HL-60 (cell line): ENCODE results near the gene TPCN1.

ENCODE experiments used
- DNase-seq, 2 experiments: peaks; one replicate each; pipeline ENCODE4 v3.0.0-alpha.2; 2010 to 2020; ENCODE audit warnings: low read depth in 1 of 2, low spot score in 1 of 2
- H3K27ac ChIP-seq: fragments of 250-450 bp; sonication (Bioruptor Pico); replicated peaks from 2 replicates; pipeline ENCODE4 v1.5.1; 2020; ENCODE audit warnings: mild to moderate bottlenecking, moderate library complexity
- H3K27me3 ChIP-seq: fragments of 250-450 bp; sonication (Bioruptor Pico); 2 replicates; pipeline ENCODE4 v1.5.1; 2021; ENCODE audit warnings: mild to moderate bottlenecking, moderate library complexity; ENCODE audit not compliant: insufficient read depth, poor library complexity, severe bottlenecking
- H3K4me3 ChIP-seq: replicated peaks from 2 replicates; pipeline ENCODE4 v1.5.1; 2011; ENCODE audit warnings: mild to moderate bottlenecking, control low read depth, low read length; ENCODE audit not compliant: insufficient read depth
- GABPA ChIP-seq: IDR thresholded peaks from 2 replicates; pipeline ENCODE4 v1.6.1; 2012; ENCODE audit warnings: low read depth
- POLR2AphosphoS5 ChIP-seq: IDR thresholded peaks from 2 replicates; pipeline ENCODE4 v1.6.1; 2012; ENCODE audit warnings: low read depth
- SPI1 ChIP-seq: IDR thresholded peaks from 2 replicates; pipeline ENCODE4 v1.6.1; 2012; ENCODE audit warnings: low read depth, mild to moderate bottlenecking, borderline replicate concordance
- TF ChIP-seq, protein P1 (sequence below): IDR thresholded peaks from 2 replicates; pipeline ENCODE4 v1.6.1; 2012; ENCODE audit warnings: low read depth; ENCODE audit not compliant: insufficient replicate concordance
- TF ChIP-seq, protein P2 (sequence below): IDR thresholded peaks from one replicate; pipeline ENCODE4 v1.5.1; 2011; ENCODE audit warnings: low read length, control low read depth, inconsistent platforms; ENCODE audit not compliant: insufficient read depth

TPCN1 gene

DNA sequence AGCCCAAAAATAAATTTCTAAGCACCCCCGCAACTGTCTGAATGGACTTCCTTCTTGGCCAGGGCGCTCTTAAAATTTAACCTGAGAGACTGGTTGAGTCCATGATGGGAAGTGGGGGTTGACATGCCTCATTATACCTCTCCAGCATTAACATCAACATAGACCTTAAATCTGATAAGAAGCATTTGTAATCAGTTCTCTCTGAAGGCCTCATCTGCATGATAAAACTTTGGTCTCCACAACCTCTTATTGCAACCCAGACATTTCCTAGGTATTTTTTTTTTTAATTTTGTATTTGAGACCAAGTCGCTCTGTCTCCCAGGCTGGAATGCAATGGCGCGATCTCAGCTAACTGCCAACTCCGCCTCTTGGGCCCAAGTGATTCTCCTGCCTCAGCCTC, 124.1 kb downstream of the TPCN1 start:
- DNase-seq = no peak
- Histone ChIP-seq H3K27ac (no peak overlapping the region), H3K27me3 (no peaks in the 10 kb centered on the region), H3K4me3 (no peak overlapping the region)
- TF ChIP-seq POLR2AphosphoS5 (no peak), GABPA (no peak), SPI1 (no peak)
- TF ChIP-seq, protein P1, sequence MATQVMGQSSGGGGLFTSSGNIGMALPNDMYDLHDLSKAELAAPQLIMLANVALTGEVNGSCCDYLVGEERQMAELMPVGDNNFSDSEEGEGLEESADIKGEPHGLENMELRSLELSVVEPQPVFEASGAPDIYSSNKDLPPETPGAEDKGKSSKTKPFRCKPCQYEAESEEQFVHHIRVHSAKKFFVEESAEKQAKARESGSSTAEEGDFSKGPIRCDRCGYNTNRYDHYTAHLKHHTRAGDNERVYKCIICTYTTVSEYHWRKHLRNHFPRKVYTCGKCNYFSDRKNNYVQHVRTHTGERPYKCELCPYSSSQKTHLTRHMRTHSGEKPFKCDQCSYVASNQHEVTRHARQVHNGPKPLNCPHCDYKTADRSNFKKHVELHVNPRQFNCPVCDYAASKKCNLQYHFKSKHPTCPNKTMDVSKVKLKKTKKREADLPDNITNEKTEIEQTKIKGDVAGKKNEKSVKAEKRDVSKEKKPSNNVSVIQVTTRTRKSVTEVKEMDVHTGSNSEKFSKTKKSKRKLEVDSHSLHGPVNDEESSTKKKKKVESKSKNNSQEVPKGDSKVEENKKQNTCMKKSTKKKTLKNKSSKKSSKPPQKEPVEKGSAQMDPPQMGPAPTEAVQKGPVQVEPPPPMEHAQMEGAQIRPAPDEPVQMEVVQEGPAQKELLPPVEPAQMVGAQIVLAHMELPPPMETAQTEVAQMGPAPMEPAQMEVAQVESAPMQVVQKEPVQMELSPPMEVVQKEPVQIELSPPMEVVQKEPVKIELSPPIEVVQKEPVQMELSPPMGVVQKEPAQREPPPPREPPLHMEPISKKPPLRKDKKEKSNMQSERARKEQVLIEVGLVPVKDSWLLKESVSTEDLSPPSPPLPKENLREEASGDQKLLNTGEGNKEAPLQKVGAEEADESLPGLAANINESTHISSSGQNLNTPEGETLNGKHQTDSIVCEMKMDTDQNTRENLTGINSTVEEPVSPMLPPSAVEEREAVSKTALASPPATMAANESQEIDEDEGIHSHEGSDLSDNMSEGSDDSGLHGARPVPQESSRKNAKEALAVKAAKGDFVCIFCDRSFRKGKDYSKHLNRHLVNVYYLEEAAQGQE = no peak

DNA sequence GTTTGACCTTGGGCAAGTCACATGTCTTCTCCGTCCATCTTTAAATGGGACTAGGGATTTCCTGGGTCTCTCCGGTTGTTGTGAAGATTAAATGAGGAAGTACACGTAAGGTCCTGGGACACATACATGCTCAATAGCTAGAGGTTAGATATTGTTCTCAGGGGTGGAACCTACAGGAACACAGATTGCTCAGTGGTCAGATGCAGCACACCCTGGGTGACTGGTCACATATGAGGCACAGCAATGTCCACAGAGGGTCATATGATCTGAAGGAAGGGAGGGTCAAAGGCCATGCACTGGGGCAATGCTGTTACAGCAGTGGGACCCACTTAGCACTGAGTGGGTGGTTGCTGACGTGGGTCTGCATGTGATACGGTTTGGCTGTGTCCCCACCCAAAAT, 125.1 kb downstream of the TPCN1 start:
- Histone ChIP-seq H3K27ac (no peak overlapping the region), H3K4me3 (no peak overlapping the region), H3K27me3 (no peaks in the 10 kb centered on the region)
- DNase-seq = peak in 1 of 2 experiments; percentile 17
- TF ChIP-seq, protein P1 = no peak
- TF ChIP-seq, protein P2, sequence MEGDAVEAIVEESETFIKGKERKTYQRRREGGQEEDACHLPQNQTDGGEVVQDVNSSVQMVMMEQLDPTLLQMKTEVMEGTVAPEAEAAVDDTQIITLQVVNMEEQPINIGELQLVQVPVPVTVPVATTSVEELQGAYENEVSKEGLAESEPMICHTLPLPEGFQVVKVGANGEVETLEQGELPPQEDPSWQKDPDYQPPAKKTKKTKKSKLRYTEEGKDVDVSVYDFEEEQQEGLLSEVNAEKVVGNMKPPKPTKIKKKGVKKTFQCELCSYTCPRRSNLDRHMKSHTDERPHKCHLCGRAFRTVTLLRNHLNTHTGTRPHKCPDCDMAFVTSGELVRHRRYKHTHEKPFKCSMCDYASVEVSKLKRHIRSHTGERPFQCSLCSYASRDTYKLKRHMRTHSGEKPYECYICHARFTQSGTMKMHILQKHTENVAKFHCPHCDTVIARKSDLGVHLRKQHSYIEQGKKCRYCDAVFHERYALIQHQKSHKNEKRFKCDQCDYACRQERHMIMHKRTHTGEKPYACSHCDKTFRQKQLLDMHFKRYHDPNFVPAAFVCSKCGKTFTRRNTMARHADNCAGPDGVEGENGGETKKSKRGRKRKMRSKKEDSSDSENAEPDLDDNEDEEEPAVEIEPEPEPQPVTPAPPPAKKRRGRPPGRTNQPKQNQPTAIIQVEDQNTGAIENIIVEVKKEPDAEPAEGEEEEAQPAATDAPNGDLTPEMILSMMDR = no peak
- TF ChIP-seq SPI1 (peak; percentile 25; the same call in 1 of the 2 replicates), GABPA (no peak), POLR2AphosphoS5 (no peak)

DNA sequence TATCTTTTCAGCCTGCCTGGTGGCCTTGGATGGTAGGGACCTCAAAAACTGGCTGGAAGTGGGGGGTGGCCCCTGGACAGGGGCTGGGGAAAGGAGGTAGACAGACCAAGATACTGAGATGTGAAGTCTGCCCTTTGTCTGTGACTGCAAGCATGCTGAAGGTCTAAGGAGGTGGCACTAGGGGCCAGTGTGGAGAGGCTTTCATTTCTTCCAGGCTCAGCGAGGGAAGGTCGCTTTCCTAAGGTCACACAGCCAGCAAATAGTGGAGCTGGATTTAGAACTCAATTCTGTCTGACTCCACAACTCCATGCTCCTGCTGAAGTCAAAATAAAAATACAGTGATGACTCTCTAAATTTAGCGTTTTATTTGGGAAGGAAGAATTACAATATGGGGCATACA, 125.8 kb downstream of the TPCN1 start:
- Histone ChIP-seq H3K27ac (no peak overlapping the region), H3K4me3 (no peak overlapping the region), H3K27me3 (no peaks in the 10 kb centered on the region)
- DNase-seq = no peak
- TF ChIP-seq SPI1 (no peak), GABPA (no peak)
- TF ChIP-seq, protein P2 = no peak
- TF ChIP-seq, protein P1 = no peak
